ENCODE results near the gene CHI3L2.

Gene CHI3L2

DNA sequence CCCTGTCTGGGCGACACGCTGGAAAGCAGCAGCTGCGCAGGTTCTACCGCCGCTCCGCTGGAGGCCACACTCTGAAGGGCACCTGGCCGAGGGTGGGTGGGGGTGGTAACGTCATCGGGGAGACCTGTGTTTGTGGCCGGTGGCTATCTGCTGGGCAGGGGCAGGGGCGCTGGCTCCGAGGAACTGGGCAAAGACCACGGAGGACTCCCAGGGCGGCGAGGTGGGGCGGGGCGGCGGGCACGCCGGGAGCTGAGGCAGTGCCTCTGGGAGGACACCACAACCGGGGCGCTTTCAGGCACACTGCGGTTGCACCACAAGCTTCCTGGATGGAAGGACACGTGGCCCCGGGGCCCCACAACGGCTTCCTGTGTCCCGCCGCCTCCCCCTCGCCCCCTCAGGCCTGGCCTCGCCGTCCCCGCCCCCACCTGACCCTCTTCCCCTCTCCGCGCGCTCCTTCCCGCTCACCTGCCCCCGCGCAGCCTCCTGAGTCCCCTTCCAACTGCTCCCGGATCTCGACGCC is 23.8 kb upstream of the CHI3L2 start:
- no peak overlapping the region for H3K27ac ChIP-seq (ENCODE audit: low read length)
- no peak overlapping the region for H3K9ac ChIP-seq (ENCODE audit: low read depth, low read length)
- H3K9me3 ChIP-seq (ENCODE audit: insufficient read depth, low read depth, low read length), result no peaks in the 10 kb centered on the region
- H3K4me1 ChIP-seq (ENCODE audit: insufficient read depth, low read length), result no peaks in the 10 kb centered on the region
- no peaks in the 10 kb centered on the region for H3K36me3 ChIP-seq (ENCODE audit: insufficient read depth, low read depth, low read length)
- H3K4me3 ChIP-seq (ENCODE audit: low read length), result peak overlapping the region; percentile 12; the same call in 1 of the 2 replicates
- peaks cover 38% of the 10 kb centered on the region for H3K27me3 ChIP-seq (ENCODE audit: insufficient read depth, low read length)

DNA sequence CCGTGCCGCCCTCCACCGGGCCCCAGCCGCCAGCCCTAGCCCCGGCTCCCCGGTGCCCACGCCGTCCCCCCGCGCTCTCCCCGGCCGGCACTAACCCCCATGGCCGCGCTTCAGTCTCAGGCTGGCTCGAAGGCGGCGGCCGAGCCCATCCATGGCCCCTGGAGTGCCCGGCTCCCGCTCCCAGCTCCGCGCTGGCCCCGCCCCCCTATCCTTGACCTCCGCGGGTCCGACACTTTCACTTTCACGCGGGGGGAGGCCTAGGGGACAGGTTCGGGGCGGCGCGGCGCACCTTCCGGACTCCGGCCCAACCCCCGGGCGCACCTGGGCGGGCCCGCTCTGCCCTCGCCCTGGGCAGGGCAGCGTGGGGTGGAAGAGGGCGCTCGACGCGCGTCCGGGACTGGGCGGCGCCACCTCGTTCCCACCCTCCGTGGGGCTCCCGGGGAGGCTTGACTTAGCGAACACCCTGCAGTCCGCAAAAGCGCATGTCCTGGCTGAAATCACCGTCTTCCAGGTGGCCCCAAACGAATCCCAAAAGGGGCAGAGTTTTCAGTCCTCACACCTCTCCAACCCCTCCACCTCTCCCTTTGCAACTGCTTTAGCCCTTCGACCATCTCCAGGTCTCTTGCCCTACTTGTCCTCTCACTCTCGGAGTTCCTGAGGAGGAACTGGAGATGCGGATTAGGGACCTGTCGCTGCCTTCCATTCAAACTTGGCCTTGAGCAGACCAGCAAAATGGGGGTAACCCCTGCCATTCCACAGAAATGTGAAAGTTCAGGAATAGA is 23.1 kb upstream of the CHI3L2 start:
- no peaks in the 10 kb centered on the region for H3K4me1 ChIP-seq (ENCODE audit: insufficient read depth, low read length)
- H3K27me3 ChIP-seq (ENCODE audit: insufficient read depth, low read length), result peaks cover 38% of the 10 kb centered on the region
- no peak overlapping the region for H3K27ac ChIP-seq (ENCODE audit: low read length)
- H3K36me3 ChIP-seq (ENCODE audit: insufficient read depth, low read depth, low read length), result no peaks in the 10 kb centered on the region
- H3K9ac ChIP-seq (ENCODE audit: low read depth, low read length), result no peak overlapping the region
- no peaks in the 10 kb centered on the region for H3K9me3 ChIP-seq (ENCODE audit: insufficient read depth, low read depth, low read length)
- H3K4me3 ChIP-seq (ENCODE audit: low read length), result peak overlapping the region; percentile 12; the same call in 1 of the 2 replicates

DNA sequence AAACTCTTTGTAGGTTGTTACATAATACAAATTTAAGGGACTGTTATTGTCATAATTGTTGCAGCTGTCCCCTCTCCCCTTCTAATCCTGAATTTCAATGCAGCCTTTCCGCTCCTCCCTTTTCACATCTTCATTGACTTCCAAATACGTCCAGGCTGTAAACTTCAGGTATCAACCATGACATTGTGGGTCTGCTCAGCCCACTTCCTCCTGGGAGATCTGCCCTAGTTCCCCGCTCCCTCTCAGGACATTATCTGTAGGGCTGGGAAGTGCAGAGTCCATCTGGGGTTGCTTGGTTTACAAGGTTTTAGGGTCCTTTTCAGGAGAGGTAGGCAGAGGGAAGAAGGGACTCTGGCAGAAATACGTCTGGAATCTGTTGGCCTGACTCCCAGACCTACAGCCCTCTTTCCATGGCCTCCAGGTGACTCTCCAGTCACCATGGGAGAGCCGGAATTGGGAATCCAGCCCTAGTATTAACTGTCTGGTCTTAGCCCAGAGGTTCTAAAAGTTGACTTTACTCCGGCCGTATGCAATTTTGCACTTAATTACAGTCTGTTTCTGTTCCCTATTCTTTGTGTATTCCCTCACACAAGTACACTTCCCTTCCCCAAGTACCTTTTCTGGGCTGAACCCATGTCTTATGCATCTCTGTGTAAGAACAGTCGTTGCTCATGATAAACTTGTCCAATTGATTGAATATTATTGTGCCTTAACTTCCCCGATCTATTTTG is 22.4 kb upstream of the CHI3L2 start:
- Histone ChIP-seq H3K27me3 (ENCODE audit: insufficient read depth, low read length) (peaks cover 38% of the 10 kb centered on the region), H3K4me3 (ENCODE audit: low read length) (no peak overlapping the region), H3K27ac (ENCODE audit: low read length) (no peak overlapping the region), H3K9me3 (ENCODE audit: insufficient read depth, low read depth, low read length) (no peaks in the 10 kb centered on the region), H3K9ac (ENCODE audit: low read depth, low read length) (no peak overlapping the region), H3K4me1 (ENCODE audit: insufficient read depth, low read length) (no peaks in the 10 kb centered on the region), H3K36me3 (ENCODE audit: insufficient read depth, low read depth, low read length) (no peaks in the 10 kb centered on the region)

DNA sequence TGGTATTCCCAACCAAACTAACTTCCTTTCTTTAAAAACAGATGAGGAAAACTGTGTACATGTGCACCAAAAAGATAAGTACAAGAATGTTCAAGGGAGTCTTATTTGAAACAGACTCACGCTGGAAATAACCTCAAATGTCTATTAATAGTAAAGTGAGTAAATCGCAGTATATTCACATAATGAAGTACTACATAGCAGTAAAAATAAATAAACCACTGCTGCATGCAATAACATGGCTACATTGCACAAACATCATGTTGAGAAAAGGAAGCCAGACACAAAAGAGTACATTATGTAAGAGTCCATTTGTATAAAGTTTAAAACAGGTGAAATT is 21.8 kb upstream of the CHI3L2 start:
- Histone ChIP-seq H3K27ac (ENCODE audit: low read length) (no peak overlapping the region), H3K36me3 (ENCODE audit: insufficient read depth, low read depth, low read length) (no peaks in the 10 kb centered on the region), H3K9ac (ENCODE audit: low read depth, low read length) (no peak overlapping the region)

DNA sequence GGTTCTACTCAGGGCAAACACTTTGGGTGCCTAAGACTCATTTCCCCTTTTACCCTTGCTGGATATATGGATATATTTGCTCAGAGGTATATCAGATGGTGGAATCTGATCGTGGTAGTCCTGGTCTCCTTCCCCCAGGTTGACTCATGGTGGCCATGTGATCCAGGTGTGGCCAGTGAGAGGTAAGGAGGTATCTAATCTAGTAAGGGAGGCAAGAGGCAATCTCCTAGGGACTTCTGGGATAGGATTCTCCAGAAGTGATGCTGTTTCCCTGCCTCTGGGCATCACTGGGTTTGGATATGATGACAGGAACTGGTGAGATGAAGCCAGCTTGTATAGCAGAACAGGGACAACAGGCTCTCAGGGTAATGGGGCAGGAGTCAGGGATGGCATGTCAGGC is 18.6 kb upstream of the CHI3L2 start:
- H3K4me1 ChIP-seq (ENCODE audit: insufficient read depth, low read length), result no peaks in the 10 kb centered on the region
- no peak overlapping the region for H3K4me3 ChIP-seq (ENCODE audit: low read length)
- H3K27ac ChIP-seq (ENCODE audit: low read length), result no peak overlapping the region
- no peaks in the 10 kb centered on the region for H3K36me3 ChIP-seq (ENCODE audit: insufficient read depth, low read depth, low read length)
- H3K9me3 ChIP-seq (ENCODE audit: insufficient read depth, low read depth, low read length), result no peaks in the 10 kb centered on the region
- peaks cover 22% of the 10 kb centered on the region for H3K27me3 ChIP-seq (ENCODE audit: insufficient read depth, low read length)
- H3K9ac ChIP-seq (ENCODE audit: low read depth, low read length), result no peak overlapping the region

More for the DNA sequence above, 21.8 kb upstream of the CHI3L2 start:
- Histone ChIP-seq H3K4me3 (ENCODE audit: low read length) (no peak overlapping the region), H3K9me3 (ENCODE audit: insufficient read depth, low read depth, low read length) (no peaks in the 10 kb centered on the region), H3K4me1 (ENCODE audit: insufficient read depth, low read length) (no peaks in the 10 kb centered on the region), H3K27me3 (ENCODE audit: insufficient read depth, low read length) (peaks cover 38% of the 10 kb centered on the region)

DNA sequence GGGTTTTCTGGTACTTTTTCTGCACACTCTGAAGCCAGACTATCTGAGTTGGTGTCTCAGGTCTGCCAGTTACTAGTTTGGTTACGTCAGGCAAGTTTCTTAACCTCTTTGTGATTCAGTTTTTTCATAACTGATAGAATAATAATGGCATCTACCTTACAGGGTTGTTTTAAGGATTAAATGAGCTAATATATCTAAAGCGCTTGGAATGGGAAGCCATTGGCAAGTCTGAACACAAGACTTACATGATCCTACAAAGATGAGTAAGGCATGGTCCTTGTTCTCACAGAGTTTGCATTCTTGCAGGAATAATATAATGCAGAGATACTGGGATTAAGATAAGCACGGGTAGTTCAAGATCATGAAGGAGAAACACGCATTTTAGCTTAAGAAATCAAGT is 17.9 kb upstream of the CHI3L2 start:
- no peaks in the 10 kb centered on the region for H3K9me3 ChIP-seq (ENCODE audit: insufficient read depth, low read depth, low read length)
- peaks cover 2% of the 10 kb centered on the region; the same call in 1 of the 2 replicates for H3K4me1 ChIP-seq (ENCODE audit: insufficient read depth, low read length)
- no peaks in the 10 kb centered on the region for H3K36me3 ChIP-seq (ENCODE audit: insufficient read depth, low read depth, low read length)
- no peak overlapping the region for H3K4me3 ChIP-seq (ENCODE audit: low read length)
- H3K27me3 ChIP-seq (ENCODE audit: insufficient read depth, low read length), result peaks cover 15% of the 10 kb centered on the region
- H3K27ac ChIP-seq (ENCODE audit: low read length), result no peak overlapping the region
- no peak overlapping the region for H3K9ac ChIP-seq (ENCODE audit: low read depth, low read length)

DNA sequence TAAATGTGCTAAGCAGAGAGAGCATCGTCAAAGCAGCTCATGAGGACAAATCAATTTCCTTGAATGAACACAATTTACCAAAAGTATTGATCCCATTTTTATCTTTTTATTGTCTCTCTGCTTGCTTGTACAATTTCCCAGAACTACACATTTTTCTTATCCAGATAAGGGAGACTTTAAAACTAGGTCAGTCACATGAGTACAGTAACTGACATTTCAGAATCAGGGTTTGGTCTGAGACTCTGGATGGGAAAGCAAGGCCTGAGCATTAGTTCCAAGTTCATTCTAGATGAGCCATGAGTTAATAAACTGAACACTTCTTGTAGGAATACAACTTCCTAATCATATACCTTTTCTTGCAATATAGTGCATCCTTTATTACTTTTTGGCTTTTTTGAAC is 15.6 kb upstream of the CHI3L2 start:
- H3K4me1 ChIP-seq (ENCODE audit: insufficient read depth, low read length), result peaks cover 5% of the 10 kb centered on the region; the same call in 1 of the 2 replicates
- H3K4me3 ChIP-seq (ENCODE audit: low read length), result no peak overlapping the region
- H3K9me3 ChIP-seq (ENCODE audit: insufficient read depth, low read depth, low read length), result no peaks in the 10 kb centered on the region
- no peaks in the 10 kb centered on the region for H3K36me3 ChIP-seq (ENCODE audit: insufficient read depth, low read depth, low read length)
- no peak overlapping the region for H3K27ac ChIP-seq (ENCODE audit: low read length)
- H3K9ac ChIP-seq (ENCODE audit: low read depth, low read length), result no peak overlapping the region
- H3K27me3 ChIP-seq (ENCODE audit: insufficient read depth, low read length), result no peaks in the 10 kb centered on the region

DNA sequence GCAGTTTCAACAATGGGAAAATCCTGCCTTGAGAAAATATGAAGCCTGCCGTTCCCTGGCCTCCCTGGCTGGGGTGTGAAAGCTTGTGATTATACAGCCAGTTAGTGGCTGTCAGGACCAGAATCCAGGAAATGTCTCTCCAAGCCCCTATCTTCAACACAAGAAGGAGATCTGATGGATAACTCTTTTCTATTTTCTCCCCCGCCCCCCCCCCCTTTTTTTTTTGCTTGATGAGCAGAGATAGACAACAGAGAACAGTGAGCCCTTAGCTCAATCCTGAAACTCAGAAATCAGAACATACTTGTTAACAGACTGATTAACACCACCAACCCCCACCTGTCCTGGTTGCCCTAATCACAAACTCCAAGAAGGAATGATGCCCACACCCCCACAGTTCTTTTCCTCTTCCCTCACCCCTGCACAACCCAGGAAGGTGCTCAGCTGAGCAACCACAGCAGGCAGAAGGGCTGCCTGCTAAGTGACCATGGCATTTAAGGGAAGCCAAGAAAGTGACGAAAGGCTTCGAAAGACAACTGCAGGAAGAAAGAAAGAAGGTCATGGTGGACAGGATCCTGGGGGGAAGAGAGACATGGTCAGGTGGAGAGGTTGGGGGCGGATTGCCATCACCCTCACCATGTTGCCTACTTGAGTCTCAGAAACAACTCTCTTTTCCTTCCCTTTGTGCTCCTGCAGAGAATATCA is 14.7 kb upstream of the CHI3L2 start:
- H3K27me3 ChIP-seq (ENCODE audit: insufficient read depth, low read length), result no peaks in the 10 kb centered on the region
- H3K4me3 ChIP-seq (ENCODE audit: low read length), result no peak overlapping the region
- H3K27ac ChIP-seq (ENCODE audit: low read length), result no peak overlapping the region
- H3K4me1 ChIP-seq (ENCODE audit: insufficient read depth, low read length), result peaks cover 6% of the 10 kb centered on the region; the same call in 1 of the 2 replicates
- no peaks in the 10 kb centered on the region for H3K9me3 ChIP-seq (ENCODE audit: insufficient read depth, low read depth, low read length)
- H3K36me3 ChIP-seq (ENCODE audit: insufficient read depth, low read depth, low read length), result no peaks in the 10 kb centered on the region
- no peak overlapping the region for H3K9ac ChIP-seq (ENCODE audit: low read depth, low read length)

DNA sequence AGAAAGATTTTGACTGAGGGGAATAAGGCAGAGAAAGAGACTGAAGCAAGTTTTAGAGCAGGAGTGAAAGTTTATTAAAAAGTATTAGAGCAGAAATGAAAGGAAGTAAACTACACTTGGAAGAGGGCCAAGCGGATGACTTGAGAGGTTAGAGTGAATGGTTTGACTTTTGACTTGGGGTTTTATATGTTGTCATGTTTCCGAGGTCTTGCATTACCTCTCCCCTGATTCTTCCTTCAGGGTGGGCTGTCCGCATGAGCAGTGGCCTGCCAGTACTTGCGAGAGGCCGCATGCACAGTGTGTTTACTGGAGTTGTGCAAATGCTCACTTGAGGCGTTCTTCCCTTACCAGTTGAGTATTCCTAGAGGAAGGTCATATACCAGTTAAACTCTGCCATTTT is 14.1 kb upstream of the CHI3L2 start:
- no peak overlapping the region for H3K9ac ChIP-seq (ENCODE audit: low read depth, low read length)
- no peaks in the 10 kb centered on the region for H3K9me3 ChIP-seq (ENCODE audit: insufficient read depth, low read depth, low read length)
- no peaks in the 10 kb centered on the region for H3K27me3 ChIP-seq (ENCODE audit: insufficient read depth, low read length)
- no peak overlapping the region for H3K4me3 ChIP-seq (ENCODE audit: low read length)
- H3K36me3 ChIP-seq (ENCODE audit: insufficient read depth, low read depth, low read length), result no peaks in the 10 kb centered on the region
- peaks cover 8% of the 10 kb centered on the region; the same call in 1 of the 2 replicates for H3K4me1 ChIP-seq (ENCODE audit: insufficient read depth, low read length)
- no peak overlapping the region for H3K27ac ChIP-seq (ENCODE audit: low read length)

DNA sequence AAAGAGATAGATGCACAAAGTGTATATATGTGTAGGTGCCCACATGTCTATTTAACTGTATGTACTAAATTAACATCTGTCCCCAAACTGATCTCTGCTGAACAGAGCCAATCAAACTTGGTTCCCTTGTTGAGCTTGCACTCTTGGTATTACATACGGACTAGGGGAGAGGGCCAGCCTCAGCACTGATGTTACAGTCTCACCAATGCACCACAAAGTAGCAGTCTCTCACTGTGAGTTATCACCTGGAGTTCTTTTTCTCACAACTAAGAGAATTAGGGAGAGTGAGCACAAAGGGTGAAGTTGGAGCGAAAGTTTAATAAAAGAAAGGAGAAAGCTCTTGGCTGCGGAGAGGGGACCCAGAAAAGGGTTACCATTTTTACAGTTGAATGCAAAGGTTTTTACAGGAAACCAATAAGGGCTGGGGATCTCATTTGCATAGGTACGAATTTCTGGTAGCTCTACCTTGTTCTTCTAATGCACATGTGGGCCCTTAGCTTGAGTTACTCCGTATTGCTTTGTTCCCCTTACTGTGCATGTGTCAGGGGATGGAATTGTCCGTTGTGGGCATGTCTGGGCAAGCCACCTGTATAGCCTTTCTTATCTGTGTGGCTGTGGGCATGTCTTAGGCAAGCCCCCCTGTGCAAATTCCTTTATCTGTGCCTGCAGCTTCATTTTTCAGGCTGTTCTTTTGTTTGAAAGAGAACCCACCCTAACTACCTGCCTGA is 13.3 kb upstream of the CHI3L2 start:
- Histone ChIP-seq H3K27me3 (ENCODE audit: insufficient read depth, low read length) (no peaks in the 10 kb centered on the region), H3K36me3 (ENCODE audit: insufficient read depth, low read depth, low read length) (no peaks in the 10 kb centered on the region), H3K4me3 (ENCODE audit: low read length) (no peak overlapping the region), H3K27ac (ENCODE audit: low read length) (no peak overlapping the region), H3K4me1 (ENCODE audit: insufficient read depth, low read length) (peaks cover 8% of the 10 kb centered on the region; the same call in 1 of the 2 replicates), H3K9me3 (ENCODE audit: insufficient read depth, low read depth, low read length) (no peaks in the 10 kb centered on the region), H3K9ac (ENCODE audit: low read depth, low read length) (no peak overlapping the region)

DNA sequence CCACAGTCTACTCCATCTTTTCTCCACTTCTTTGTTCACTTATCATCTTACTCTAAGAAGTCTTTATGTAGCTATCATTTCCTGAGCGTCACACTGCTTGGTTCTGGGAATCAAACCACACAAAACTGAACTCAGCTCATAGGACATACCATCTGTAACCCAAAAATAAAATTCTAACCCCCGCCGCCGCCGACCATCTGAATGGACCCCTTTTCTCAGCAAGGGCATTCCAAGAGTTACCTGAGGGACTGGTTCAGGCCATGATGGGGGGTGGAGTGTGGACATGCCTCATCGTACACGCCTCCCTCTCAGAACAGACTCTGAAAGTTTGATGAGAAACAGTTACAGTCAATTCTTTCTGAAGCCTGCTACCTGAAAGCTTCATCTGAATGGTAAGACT is 12.6 kb upstream of the CHI3L2 start:
- H3K36me3 ChIP-seq (ENCODE audit: insufficient read depth, low read depth, low read length), result no peaks in the 10 kb centered on the region
- H3K27ac ChIP-seq (ENCODE audit: low read length), result no peak overlapping the region
- peaks cover 14% of the 10 kb centered on the region; the same call in 1 of the 2 replicates for H3K4me1 ChIP-seq (ENCODE audit: insufficient read depth, low read length)
- no peaks in the 10 kb centered on the region for H3K9me3 ChIP-seq (ENCODE audit: insufficient read depth, low read depth, low read length)
- no peak overlapping the region for H3K9ac ChIP-seq (ENCODE audit: low read depth, low read length)
- no peaks in the 10 kb centered on the region for H3K27me3 ChIP-seq (ENCODE audit: insufficient read depth, low read length)
- no peak overlapping the region for H3K4me3 ChIP-seq (ENCODE audit: low read length)
